Activated CD4-positive, alpha-beta T cell treated with anti-CD3 and anti-CD28 coated beads, Interleukin-2, amount 50 U/mL, for 4 hours (primary cell): ENCODE measurements around the gene TRPV3.
A peak's percentile ranks its signal among the peaks of the same experiment; 100 is the strongest.
"Not testable (repeated sequence)": the region's sequence is repeated elsewhere in the genome, so short reads cannot be mapped to it uniquely, and the experiment has no call there.

Source experiments
- DNase-seq, 2 experiments: peaks; one replicate each; pipeline ENCODE4 v3.0.0-alpha.2; 2020

The TRPV3 gene

DNA sequence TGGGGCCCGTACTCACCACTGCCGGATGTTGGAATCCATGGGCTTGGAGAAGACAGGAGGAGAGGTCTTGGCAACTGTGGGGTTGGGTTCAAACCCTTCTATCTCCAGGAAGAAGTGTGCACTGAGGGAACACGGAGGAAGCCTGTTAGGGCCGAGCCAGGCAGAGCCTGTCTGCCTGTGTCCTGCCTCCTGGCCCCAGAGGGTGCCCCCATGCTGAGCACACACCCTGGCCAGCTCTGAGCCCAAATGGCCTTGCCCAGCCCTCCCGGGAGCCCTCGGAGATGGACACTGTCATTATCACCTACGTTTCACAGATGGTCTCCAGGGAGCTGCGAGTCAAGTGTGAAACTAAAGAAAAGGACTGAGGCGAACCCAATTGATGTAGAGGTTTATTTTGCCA, 12.5 kb downstream of the TRPV3 start:
- DNase-seq: no peak

DNA sequence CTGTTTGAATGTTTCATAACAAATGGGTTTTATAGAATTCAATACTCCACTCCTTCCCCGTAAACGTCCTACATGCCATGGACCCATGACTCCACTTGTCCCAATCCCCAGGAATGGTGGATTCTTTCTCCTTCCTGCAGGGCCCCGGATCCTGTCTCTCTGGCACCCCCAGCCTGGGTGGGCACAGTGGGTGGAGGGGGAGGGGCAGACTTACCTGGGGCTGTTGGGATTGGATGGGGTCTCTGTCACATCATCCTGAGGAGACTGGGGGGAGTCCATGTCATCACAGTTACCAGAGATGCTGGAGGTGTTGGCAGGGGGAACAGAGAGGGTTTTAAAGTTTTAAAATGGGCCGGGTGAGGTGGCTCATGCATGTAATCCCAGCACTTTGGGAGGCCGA, 13.2 kb downstream of the TRPV3 start:
- no peak for DNase-seq

DNA sequence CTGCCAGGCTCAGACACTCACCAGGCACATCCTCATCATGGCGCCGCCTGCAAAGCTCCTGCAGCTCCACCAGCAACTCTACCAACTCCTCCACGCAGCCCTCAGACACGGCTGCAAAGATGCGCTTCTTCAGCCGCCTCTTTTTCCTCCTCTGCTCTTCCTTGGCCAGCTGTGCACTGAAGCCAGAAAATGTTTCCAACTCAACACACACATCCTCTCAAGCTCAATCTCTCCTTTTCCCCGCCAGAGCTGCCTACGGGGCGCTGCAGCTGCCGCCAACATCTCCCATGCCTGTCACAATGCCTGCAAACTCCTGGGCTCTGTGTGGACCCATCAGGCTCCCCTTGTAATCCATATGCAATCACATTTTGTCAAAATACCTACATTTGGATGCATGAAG, 14.2 kb downstream of the TRPV3 start:
- no peak for DNase-seq

DNA sequence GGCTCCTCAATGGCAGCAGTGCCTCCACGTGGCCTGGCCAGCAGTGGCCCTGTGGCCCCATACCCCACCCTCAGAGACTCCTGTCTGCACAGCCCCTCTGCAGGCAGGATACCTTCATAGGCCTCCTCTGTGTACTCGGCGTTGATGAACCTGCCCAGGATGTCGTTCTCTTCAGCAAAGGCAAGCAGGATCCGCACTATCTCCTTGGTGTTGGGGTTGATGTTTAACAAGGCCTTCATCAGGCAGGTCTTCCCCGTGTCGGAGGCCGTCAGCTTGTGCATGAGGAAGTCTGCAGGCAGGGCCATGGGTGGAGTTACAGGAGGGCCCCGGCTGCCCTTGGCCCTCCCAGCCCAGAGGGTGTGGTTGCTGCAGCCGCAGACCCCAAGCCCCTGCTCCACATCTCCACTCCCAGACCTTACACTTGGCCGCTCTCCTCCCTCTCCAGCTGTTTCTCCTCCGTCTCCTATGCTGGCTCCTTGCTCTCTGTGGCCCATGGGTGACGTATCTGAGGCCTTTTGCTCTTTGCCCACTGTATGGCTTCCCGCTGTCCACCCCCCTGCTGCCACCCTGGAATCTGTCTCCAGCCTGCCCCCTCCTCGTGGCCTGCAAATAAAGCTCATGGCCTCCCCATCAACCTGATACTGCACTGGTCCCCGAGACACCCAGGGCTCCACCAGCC, 15.1 kb downstream of the TRPV3 start:
- DNase-seq: no peak

DNA sequence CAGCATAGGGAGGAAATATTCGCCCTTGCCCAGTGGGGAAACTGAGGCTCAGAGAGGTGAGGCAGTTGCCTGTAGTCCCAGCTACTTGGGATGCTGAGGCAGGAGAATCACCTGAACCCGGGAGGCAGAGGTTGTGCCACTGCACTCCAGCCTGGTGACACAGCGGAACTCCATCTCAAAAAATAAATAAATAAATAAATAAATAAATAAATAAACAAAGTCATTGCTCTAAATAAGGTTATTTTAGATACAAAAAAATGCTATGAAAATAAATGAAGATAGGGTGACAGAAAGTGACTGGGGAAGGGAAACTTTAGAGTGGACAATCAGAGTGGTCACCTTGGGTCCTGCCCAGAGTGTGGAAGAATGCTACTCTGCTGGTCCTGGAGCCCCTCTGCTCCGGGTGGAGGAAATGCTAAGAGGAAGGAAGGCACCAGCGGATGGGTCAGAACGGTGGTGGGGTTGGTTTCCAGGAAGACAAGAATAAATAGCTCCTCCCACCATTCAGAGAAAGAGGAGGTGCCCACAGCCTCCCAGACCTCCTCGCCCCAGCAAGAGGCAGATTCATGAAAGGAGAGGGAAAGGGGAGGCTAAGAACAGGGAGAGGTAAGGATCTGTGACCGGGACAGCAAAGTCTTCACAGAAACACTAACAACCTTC, 17.6 kb downstream of the TRPV3 start:
- DNase-seq: no peak

DNA sequence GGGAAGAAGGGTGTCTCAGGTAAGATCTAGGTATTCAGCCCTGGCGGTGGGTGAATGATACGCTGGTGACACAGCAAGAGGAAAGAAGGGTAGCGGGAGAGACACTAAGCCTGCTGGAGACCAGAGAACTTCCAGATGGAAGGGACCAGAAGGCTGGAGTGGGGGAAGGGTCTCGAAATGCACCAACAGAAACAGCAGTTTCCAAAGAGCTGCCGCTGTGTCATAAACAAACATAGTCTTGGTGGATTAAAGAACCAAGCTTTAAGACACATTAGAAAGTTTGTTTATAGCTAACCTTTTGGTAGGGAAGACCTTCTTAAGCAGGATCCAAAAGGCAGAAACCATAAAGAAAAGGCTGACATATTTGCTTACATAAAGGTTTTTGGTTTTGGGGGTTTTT, 20.9 kb downstream of the TRPV3 start:
- DNase-seq: no peak

DNA sequence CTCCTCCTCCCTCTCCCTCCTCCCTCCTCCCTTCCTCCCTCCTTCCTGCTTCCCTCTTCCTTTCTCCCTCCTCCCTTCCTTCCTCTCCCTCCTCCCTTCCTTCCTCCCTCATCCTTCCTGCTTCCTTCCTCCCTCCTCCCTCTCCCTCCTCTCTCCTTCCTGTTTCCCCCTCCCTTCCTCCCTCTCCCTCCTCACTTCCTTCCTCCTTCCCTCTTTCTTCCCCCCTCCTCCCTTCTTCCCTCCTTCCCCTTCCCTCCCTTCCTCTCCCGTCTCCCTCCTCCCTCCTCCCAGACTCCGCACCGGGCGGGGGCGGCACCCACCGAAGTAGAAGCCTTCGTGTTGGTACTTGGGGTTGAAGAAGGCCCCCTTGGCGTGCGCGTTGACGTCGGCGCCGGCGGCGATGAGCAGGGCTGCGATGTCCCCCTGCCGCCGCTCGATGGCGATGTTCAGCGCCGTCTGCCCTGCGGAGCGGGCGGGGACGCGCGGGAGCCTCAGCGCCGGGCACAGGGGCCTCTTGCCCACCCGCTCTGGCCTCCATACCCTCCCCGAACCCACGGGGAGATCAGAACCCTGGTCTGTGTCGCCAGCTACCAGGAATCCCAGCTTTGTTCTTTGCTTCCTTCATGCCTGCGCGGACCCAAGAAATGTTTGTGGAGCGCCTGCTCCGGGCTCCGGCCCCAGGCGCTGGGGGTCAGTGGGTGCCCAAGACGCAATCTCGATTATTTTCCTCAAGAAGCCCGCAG, 22.2 kb downstream of the TRPV3 start:
- peak; percentile 29 to 33 for DNase-seq

DNA sequence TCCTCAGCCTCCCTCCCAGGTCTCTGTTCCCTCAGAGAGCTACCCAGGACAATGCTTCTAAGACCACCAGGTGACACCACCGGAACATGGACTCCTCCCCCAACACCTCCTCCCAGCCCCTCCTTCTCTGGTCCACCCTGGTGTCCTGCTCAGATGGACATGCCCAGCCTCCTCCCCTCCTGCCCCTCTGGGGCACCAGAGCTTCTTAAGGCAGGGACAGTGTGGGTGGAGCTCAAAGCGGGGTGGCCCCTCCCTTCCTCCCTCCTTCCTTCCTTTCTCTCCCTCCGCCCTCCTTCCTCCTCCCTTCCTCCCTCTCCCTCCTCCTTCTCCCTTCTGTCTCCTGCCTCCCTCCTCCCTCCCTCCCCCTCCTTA, 22.7 kb downstream of the TRPV3 start:
- no peak for DNase-seq

DNA sequence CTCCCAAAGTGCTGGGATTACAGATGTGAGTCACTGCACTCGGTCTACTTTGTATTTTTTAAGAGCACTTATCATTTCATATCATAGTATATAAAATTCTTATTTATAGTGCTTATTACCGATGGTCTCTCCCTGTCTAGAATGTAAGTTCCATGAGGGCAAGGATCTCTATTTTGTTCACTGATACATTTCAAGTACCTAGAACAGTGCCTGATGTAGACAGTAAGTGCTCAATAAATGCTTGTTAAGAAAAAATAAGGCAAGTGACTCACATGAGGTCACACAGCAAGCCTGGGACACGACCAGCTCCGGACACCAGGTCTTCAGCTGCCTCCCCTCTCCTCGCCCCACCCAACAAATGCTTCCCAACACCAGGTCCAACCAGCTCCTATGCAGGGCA, 23.9 kb downstream of the TRPV3 start:
- DNase-seq: no peak

DNA sequence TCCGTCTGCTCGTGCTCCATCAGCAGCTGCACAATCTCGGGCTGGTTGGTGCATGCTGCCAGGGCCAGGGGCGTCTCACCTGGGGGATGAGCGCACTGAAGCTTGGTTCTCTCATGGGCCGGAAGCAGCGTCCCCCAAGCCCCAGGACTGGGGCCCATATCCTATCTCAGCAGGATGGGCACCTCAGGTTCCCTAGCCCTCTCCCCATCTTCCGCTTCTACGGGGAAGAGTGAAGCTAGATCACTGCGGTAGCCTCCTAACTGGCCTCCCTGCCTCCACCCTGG, 24.8 kb downstream of the TRPV3 start:
- DNase-seq: no peak

DNA sequence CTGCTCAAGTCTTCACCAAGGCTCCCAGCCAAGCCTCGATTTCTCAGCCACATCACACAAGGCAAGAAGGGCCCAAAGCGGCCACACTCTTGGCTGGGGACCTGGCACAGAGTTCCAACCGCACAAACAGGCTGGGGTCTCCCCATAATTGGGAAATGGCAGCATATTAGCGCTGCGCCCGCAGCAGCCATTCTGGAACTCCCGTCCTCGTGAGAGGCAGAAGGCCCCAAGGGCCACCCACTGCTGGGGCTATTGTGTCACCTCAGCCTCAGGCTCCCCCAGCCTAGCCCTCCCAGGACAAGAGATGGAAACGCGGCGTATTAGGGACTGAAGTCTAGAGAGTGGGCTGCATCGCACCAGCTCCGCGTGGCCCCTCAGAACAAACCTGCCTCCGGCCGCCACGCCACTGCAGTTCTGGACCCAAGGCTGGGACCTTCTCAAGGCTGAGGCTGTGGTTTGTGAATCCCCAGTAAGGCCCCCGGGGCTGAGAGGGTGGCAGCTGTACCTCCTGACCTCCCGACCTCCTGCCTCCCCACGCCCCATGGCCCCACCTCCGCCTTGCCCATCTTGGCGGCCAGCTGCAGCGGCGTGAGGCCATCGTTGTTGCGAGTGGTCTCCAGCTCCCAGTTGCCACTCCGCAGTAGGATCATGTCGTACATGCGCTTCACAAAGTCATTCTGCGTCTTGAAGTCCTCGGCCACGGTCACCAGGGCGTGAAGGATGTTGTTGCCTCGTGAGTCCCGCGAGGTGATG, 25.3 kb downstream of the TRPV3 start:
- no peak for DNase-seq

DNA sequence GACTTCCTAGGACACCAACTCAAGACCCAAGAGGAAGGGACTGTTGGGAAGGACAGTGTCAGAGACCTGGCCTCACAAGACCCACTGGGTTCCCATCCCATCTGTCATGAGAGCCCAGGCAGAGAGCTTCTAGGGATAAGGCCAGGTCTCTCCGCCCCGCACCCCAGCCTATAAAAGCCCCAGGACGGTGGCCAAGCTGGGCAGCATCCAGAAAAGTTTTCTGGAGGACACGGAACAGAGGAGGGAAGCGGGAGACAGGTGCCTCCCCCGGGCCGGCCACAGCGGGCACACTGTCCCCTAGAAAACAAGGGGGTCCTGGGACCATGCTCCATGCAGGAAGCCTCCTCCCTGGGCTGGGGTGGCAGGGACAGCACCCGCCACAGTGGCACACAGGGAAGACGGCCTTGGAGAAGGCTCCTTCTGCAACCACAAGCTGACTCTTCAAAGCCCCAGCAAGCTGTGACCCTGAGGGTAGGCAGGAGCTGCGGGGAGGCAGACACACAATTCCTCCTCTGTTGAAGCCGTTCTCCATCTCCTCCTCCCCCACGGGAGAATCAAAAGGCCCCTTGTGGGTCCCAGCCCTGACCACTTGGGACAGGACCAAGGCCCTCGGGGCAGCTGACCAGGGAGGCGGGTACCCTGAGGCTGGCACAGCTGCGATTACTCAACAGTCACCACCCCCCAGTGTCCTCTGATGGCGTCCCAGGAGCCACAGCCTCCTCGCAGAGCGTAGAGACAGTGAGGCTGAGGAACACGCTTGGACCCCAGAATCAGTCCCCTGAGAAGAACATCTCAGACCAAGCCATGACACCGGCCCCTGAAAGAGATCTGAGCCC, 26.1 kb downstream of the TRPV3 start:
- DNase-seq: no peak

DNA sequence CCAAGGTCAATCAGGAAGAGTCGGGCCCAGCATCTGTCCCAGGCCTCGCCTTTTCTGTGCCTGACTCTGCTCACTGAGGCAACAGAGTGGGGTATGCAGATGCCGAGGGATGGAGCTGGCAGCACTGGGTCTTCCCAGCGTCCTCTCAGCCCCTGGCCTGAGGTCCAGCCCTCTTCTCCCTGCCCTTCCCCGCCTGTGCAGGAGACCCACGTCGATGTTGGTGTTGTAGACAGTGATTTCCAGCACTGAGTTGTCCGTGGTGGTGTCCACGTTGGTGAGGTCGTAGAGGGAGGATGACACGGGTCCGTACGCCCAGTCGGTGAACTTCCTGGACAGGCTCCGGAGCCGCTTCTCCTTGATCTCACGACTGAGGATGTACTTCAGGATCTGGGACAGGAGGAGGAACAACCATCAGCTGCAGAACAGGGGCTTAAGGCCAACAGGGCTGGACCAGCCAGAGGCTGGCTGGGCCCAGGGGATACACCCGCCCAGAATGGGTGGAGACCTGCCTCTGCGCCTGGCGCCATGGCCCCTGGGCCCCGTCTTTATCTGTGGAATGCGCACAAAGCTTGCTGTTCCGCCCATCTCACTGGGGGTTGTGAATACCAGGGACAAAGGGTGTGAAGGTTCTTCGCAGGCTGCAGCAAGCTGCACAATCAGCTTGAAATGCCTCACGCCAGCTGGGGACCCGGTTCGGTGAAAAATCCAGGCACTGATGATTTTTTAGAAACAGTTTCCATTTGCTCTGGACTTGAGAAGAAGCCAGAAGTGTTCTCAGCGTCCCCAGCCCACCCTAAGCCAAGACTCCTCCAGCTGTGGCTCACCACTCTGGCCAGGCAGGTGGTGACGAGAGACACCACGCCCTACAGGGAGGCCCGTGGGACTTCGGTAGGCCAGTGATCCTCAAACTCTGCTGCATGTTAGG, 27.5 kb downstream of the TRPV3 start:
- no peak for DNase-seq

DNA sequence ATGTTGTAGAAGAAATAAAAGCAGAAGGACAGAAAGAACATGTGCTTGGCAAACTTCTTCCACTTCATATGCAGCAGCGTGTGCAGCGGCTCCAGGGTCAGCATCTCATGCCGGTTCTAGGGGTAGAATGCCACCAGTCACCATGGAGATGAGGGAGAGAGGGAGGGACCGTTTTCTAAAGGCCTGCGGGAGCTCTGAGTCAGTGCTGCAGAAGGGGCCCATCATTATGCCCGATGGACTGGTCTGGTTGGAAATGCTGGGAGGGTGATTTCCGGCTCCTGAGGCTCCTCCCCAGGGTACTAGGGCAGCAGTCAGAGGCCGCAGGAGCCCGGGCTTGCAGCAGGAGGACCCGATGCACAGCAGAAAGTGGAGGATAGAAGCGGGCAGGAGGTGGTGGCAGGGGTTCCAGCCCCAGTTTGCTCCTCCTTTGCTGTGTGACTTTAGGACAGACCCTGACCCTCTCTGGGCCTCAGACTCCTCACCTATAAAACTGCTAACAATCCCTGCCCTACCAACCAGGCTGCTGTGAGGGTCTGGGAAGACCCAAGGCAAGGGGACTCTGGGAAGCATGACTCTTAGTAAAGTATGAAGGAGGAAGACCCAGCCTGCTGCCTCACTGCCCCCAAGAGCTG, 28.6 kb downstream of the TRPV3 start:
- no peak for DNase-seq

DNA sequence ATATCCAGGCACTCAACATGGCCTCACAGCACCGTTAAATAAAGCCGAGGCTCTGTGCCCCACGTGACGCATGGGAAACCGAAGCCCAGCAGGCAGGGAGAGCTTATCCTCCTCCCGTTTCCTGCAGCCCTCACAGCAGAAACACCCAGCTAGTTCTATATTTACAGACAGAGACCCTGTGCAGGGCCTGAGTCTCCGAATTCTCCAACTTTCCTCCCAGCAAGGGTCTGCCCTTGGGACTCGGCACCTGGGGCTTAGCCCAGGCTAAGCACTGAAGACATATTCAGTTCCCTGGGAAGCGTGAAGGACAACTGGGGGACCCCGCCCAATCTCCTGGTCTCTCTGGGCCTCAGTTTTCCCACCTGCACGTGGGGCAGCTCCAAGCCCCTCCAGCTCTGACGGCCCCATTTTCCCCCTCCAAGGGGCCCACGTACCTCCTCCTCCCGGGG, 29.2 kb downstream of the TRPV3 start:
- DNase-seq: no peak

DNA sequence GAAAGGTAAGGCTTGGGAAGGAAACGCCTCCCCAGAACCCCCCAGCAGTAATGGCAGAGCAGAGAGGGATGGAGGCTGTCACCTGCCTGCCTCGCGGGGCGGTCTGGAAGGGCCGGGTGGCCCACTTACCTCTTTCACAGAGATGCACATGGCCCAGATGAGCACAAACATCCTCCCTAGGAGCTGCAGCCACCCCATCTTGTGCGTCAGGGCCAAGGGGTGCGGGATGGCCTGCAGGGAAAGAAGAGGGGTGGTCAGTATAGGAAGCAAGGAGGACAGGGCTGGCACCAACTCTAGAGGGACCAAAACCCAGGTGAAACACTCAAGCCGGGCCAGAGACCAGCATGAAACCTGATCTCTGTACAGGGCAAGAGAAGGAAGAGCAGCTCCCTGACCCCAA, 29.7 kb downstream of the TRPV3 start:
- no peak for DNase-seq

DNA sequence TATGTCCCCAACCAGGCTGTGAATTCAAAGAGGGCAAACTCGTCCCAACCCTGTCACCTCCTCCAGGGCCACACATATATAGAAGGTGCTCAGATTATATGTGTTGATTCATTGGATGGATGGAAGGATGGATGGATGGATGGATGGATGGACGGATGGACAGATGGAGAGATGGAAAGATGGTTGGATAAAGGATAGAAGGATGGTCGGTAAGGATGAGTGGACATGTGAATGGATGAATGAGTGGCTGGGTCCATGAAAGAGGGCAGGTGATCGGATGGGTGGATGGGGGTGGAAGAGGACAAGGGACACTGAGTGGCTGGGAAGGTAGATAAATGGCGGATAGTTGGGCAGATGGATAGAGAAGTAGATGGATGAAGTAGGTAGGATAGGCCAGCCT, 30.1 kb downstream of the TRPV3 start:
- DNase-seq: no peak

DNA sequence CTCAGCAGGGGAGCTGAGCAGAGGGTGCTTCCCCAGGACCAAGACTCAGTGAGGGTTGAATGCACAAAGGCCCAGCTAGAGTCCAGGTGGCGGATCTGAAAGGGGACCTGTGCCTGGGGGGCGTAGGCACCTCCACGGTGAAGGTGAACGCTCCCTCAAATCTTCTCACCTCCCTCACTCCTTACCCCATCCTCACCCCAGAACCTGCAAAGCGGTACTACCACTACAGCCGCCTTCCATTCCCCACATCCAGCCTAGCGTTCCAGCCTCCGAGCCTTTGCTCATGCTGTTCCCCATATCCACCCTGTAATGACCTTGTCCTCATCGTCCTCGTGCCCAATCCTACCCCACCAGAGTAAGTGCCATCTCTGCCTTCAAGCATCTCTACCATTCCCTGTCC, 30.6 kb downstream of the TRPV3 start:
- no peak for DNase-seq

DNA sequence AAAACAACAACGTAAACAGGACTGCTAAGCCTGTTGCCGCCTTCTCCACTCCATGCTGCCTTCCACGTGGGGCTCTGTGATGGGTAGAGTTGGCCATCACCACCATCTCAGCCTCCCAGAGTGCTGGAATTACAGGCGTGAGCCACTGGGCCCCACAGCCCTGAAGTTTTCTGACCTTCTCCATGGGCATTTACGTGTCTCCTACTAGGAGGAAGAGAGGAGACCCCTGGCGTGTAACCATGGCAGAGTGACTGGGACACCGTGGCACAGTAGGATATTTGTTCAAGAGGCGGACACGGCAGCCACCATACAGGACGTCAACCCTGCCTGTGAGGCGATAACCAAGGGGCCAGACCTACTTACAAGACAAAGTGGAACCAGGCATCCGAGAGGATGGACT, 31.1 kb downstream of the TRPV3 start:
- no peak for DNase-seq

DNA sequence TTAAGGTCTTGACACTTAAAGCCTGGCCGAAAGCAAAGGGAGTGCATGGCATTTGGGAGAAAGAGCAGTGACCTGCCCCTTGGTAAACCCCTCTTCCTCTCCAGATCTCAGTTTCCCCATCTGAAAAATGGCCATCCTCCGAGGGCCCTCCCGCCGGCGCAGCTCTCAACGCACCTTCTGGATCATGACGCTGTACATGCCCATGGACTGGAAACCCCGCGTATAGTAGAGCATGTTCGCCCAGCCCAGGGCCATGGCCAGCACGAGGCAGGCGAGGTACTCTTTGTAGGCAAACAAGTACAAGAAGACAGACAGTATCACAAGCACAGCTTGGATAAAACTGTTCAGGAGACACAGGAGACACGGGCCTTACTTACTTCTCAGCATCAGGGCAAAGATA, 33.6 kb downstream of the TRPV3 start:
- DNase-seq: no peak

DNA sequence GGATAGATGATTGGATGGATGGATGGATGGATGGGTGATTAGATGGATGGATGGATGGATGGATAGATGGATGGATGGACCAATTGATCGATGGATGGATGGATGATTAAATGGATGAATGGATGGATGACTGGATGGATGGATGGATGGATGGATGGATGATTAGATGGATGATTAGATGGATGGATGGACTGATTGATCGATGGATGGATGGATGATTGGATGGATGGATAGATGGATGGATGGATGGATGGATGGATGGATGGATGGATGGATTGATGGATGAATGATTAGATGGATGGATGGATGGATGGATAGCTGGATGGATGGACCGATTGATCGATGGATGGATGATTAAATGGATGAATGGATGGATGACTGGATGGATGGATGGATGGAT, 38.1 kb downstream of the TRPV3 start:
- not testable (repeated sequence) for DNase-seq
